Activated CD4-positive, alpha-beta T cell treated with anti-CD3 and anti-CD28 coated beads for 36 hours (primary cell): ENCODE results near the gene POLA2. TPM values are rescaled to one million over a fixed set of nuclear protein-coding genes. Genes with fewer than 3 reads are reported as not detected.
"Not testable (repeated sequence)": the region's sequence is repeated elsewhere in the genome, so short reads cannot be mapped to it uniquely, and the experiment has no call there.

ENCODE experiments used
- ATAC-seq: fragments of 200-7000 bp; cut with Tn5 transposase; one replicate; pipeline ENCODE4 v1.10.0; 2021; ENCODE audit warnings: mild to moderate bottlenecking, moderate library complexity
- CTCF ChIA-PET: fragments of 350-600 bp; sonication (Branson Sonifier 250); formaldehyde crosslinking; loops from one replicate; lab custom pipeline; 2021; ENCODE audit warnings: antibody characterized with exemption; lab: Charles Lee
- POLR2A ChIA-PET: fragments of 350-600 bp; sonication (Branson Sonifier 250); formaldehyde crosslinking; loops from one replicate; lab custom pipeline; 2021; ENCODE audit warnings: antibody characterized with exemption, inconsistent platforms; lab: Charles Lee
- DNase-seq: peaks from one replicate; pipeline ENCODE4 v3.0.0-alpha.2; 2020
- H3K27ac Mint-ChIP-seq: one replicate; pipeline ENCODE4 v1.8.0; 2021; ENCODE audit warnings: mixed read lengths
- H3K27me3 Mint-ChIP-seq: one replicate; pipeline ENCODE4 v1.8.0; 2021; ENCODE audit warnings: mixed read lengths
- H3K36me3 Mint-ChIP-seq: one replicate; pipeline ENCODE4 v1.8.0; 2021; ENCODE audit warnings: low read depth, mixed read lengths
- H3K4me1 Mint-ChIP-seq: one replicate; pipeline ENCODE4 v1.8.0; 2021; ENCODE audit warnings: mixed read lengths
- H3K4me3 Mint-ChIP-seq: one replicate; pipeline ENCODE4 v1.8.0; 2021; ENCODE audit warnings: mild to moderate bottlenecking, moderate library complexity, mixed read lengths
- H3K9me3 Mint-ChIP-seq: one replicate; pipeline ENCODE4 v1.8.0; 2021; ENCODE audit warnings: low read depth, mixed read lengths
- intact Hi-C, 2 experiments: fragments of 100-400 bp; cut with DNase I in 1 of 2; cut with micrococcal nuclease in 1 of 2; formaldehyde crosslinking; loops; one replicate each; pipeline versions ENCODE4 v1.14.2 to v1.15.1; 2022 to 2024; cut with DNase I, micrococcal nuclease
- total RNA-seq, 2 experiments: library from RNA; stranded (reverse); gene quantifications; one replicate each; pipeline ENCODE4 v1.2.3, GENCODE V29; 2021

Gene POLA2
- total RNA-seq, 2 experiments from 2014 or later = 63.1 to 83.3 TPM

DNA sequence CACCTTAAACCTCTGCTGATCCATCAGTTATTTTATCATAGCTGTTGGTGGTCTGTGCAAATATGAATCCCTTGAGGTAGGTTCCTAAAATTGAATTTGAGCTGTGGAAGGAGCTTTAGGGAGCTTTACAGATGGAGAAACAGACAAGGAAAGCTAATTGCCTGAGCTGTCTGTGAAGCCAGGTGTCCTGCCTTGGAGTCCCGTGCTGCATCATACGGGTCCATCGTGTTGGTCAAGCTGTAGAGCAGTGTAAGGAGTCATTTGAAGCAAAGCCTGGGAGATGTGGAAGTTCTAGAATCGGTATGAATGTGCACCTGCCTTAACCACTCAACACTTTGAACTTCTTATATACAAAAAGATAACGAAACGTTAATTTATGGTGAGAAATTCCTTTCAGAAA lies 1.0 kb downstream of the POLA2 start:
- DNase-seq = no peak
- no peak for ATAC-seq
- peaks cover 34% of the 10 kb centered on the region for H3K36me3 Mint-ChIP-seq
- ChIA-PET POLR2A (interaction anchor here (0.5 to 2.2 kb wide), 14 partner anchors 9 to 235 kb away, joined by 3 to 15 read pairs (median 3); partner anchors contain the start of genes FAU, MALAT1, MRPL49 and SLC25A45), CTCF (interaction anchor here (0.5 to 2.5 kb wide), 17 partner anchors 8 to 296 kb away, joined by 3 to 33 read pairs (median 5); partner anchors contain the start of genes CDC42EP2 and DPF2)
- no peaks in the 10 kb centered on the region for H3K9me3 Mint-ChIP-seq
- peak overlapping the region; percentile 96 for H3K27ac Mint-ChIP-seq
- H3K4me3 Mint-ChIP-seq = peak overlapping the region; percentile 98
- H3K4me1 Mint-ChIP-seq = peaks cover 50% of the 10 kb centered on the region
- no peaks in the 10 kb centered on the region for H3K27me3 Mint-ChIP-seq
- intact Hi-C loops = loop anchor here in 1 of 2 experiments (5.0 kb wide), 3 partner anchors 245 to 460 kb away; partner anchors contain the start of genes ARL2 and MAP4K2

DNA sequence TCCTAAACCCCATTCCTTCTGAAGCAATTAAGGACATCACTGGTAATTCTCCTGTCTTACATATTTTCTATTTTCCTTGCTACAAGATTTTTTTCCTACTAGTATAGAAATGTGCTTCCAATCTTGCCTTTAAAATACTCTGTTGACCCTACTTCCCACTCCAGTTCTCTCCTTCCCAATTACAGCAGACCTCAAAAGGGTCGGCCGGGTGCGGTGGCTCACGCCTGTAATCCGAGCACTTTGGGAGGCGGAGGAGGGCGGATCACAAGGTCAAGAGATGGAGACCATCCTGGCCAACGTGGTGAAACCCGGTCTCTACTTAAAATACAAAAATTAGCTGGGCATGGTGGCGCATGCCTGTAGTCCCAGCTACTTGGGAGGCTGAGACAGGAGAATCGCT lies 3.0 kb downstream of the POLA2 start:
- POLR2A ChIA-PET = interaction anchor here (0.6 kb wide), 1 partner anchor 59 kb away, joined by 4 read pairs; no protein-coding TSS in a partner anchor
- not testable (repeated sequence) for ATAC-seq, H3K27me3 Mint-ChIP-seq, DNase-seq, H3K9me3 Mint-ChIP-seq
- Mint-ChIP-seq H3K36me3 (peaks cover 47% of the 10 kb centered on the region), H3K27ac (peak overlapping the region; percentile 75), H3K4me3 (peak overlapping the region; percentile 63), H3K4me1 (peaks cover 47% of the 10 kb centered on the region)
- CTCF ChIA-PET = interaction anchor here (1.1 to 3.9 kb wide), 7 partner anchors 9 to 66 kb away, joined by 3 to 20 read pairs (median 6); partner anchors contain the start of gene CDC42EP2
- intact Hi-C loops = loop anchor here in 1 of 2 experiments (5.0 kb wide), 3 partner anchors 243 to 462 kb away; partner anchors contain the start of genes ARL2 and MAP4K2

DNA sequence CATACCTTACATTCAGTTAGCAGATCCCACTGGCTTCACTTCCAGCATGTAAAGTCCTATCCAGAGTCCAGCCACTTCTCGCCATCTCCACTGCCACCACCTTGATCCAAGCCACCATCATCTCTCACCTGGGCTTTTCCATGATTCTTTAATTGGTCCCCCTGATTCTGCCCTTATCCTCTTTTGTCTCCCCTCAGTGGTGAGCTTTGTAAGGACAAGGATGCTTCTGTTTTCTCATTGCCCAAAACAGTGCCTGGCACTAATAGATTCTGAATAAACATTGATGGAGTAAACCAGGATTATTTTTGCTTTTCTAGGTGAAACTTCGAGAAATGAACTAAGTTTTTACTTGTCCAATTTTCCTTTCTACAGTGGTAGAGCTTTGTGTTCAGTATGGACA lies 4.4 kb downstream of the POLA2 start:
- peak; percentile 17 for DNase-seq
- H3K27ac Mint-ChIP-seq = peak overlapping the region; percentile 14
- intact Hi-C loops = no loop called here
- CTCF ChIA-PET = interaction anchor here (0.6 to 3.9 kb wide), 16 partner anchors 8 to 184 kb away, joined by 3 to 20 read pairs (median 6); no protein-coding TSS in a partner anchor
- H3K4me1 Mint-ChIP-seq = peaks cover 38% of the 10 kb centered on the region
- no peak overlapping the region for H3K4me3 Mint-ChIP-seq
- H3K36me3 Mint-ChIP-seq = peaks cover 57% of the 10 kb centered on the region
- H3K27me3 Mint-ChIP-seq = no peaks in the 10 kb centered on the region
- POLR2A ChIA-PET = interaction anchor here (0.7 kb wide), 1 partner anchor 525 kb away, joined by 3 read pairs; no protein-coding TSS in a partner anchor
- ATAC-seq = no peak
- H3K9me3 Mint-ChIP-seq = no peaks in the 10 kb centered on the region

DNA sequence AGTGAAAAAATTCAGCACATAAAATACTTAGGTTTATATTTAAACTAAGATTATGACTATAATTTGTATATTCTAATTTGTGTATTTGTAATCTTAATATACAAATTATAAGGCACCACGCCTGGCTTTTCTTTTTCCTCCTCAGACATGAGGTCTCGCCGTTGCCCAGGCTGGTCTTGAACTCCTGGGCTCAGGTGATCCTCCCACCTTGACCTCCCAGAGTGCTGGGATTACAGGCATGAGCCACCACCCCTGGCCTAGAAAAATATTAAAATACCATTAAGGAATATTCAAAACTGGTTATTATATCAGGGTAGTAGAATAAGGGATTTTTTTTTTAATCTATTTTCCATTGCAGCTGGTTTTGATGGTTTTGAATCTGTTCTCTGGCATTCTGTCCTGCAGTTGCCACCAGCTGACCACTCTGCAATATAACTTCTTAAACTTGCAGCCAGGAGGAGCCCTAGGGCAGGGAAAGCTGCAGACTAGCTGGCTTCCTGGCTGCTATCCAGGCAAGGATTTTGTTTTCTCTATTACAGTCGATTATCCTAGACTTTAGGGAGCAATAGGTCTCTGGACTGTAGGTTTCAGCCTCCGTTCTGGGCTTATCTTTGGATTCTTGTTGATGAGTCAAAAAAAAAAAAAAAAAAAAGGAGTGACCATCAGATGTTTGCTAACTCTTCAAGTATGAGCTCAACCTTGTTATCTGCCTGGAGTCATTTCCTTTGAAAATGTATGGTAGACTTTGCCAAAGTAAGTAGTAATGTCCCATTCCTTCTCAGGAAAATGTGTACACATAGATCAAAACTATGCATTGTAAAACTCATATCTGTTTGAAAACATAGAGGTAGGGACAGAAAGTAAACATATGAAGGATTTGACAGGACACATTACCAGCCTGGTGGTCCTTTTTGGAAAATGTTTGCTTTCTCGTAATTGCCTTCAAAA lies 13.2 kb downstream of the POLA2 start:
- H3K9me3 Mint-ChIP-seq = no peaks in the 10 kb centered on the region
- H3K4me3 Mint-ChIP-seq = no peak overlapping the region
- intact Hi-C loops = loop anchor here (1.0 to 5.0 kb wide), 3 partner anchors 40 to 55 kb away; no protein-coding TSS in a partner anchor
- H3K27ac Mint-ChIP-seq = no peak overlapping the region
- ATAC-seq (peak; percentile 39), DNase-seq (peak; percentile 56)
- H3K4me1 Mint-ChIP-seq = peaks cover 16% of the 10 kb centered on the region
- H3K36me3 Mint-ChIP-seq = peaks cover 62% of the 10 kb centered on the region
- ChIA-PET CTCF (interaction anchor here (0.6 to 3.8 kb wide), 11 partner anchors 9 to 772 kb away, joined by 3 to 40 read pairs (median 4); partner anchors contain the start of genes CDC42EP2, DPF2 and POLA2), POLR2A (interaction anchor here (0.6 kb wide), 1 partner anchor 141 kb away, joined by 4 read pairs; no protein-coding TSS in a partner anchor)
- no peaks in the 10 kb centered on the region for H3K27me3 Mint-ChIP-seq

DNA sequence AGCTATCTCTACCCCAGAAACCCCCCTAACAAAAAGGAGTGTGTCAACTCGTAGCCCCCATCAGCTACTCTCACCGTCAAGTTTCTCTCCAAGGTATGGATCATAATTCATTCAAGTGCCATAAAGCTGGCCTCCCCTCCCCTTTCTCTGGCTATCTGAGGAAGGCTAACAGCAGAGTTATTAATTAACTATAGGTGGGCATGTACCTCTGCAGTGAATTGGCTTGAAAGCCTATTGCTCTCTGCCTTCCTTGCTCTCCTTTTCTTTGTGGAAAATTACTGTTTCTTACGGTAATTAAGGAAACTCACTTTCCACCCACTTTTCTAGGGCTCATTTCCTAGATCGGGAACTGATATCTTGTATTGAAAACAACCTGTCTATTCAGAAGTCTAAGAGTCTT lies 14.1 kb downstream of the POLA2 start:
- H3K9me3 Mint-ChIP-seq = no peaks in the 10 kb centered on the region
- ATAC-seq = no peak
- no peaks in the 10 kb centered on the region for H3K27me3 Mint-ChIP-seq
- no peak overlapping the region for H3K4me3 Mint-ChIP-seq
- peaks cover 59% of the 10 kb centered on the region for H3K36me3 Mint-ChIP-seq
- H3K4me1 Mint-ChIP-seq = peaks cover 18% of the 10 kb centered on the region
- no peak for DNase-seq
- H3K27ac Mint-ChIP-seq = no peak overlapping the region
- intact Hi-C loops = loop anchor here (1.0 to 5.0 kb wide), 3 partner anchors 39 to 54 kb away; no protein-coding TSS in a partner anchor
- ChIA-PET CTCF (interaction anchor here (0.6 to 3.8 kb wide), 8 partner anchors 10 to 279 kb away, joined by 3 to 40 read pairs (median 4); partner anchors contain the start of genes CDC42EP2 and DPF2), POLR2A (interaction anchor here (0.6 kb wide), 1 partner anchor 140 kb away, joined by 4 read pairs; no protein-coding TSS in a partner anchor)

DNA sequence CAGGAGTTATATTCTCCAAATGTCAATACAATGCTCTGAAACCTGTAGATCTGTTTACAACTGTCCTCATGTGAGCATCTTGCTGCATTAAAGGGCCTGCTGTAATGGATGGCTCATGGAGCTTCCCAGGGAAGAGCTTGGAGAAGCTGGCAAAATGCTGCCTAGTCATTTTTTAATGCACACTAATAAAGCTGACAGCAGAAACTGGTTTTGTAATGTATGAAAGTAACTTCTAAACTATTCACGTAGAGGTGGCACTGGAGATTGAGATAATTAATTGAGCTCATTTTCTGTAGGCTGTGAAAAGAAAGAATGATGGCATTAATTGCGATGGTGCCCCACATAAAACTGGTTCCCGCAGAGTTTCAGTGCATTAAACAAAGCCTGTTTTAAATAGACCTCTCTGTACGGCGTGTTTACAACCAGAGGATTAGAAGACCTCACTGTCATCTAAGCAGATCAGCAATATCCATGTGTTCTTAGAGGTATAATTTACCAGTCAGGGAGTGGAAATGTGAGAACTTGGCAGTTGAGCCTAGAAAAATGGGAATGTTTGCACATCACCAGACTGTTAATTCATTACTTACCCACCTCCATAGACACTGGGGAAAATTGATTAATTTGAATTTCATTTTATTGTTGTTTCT lies 16.0 kb downstream of the POLA2 start:
- ChIA-PET POLR2A (interaction anchor here (0.6 kb wide), 1 partner anchor 142 kb away, joined by 4 read pairs; no protein-coding TSS in a partner anchor), CTCF (interaction anchor here (0.6 to 2.2 kb wide), 10 partner anchors 11 to 202 kb away, joined by 3 to 7 read pairs (median 4); partner anchors contain the start of gene POLA2)
- no peak overlapping the region for H3K4me3 Mint-ChIP-seq
- peaks cover 61% of the 10 kb centered on the region for H3K36me3 Mint-ChIP-seq
- H3K27me3 Mint-ChIP-seq = no peaks in the 10 kb centered on the region
- no peak for ATAC-seq
- H3K9me3 Mint-ChIP-seq = no peaks in the 10 kb centered on the region
- intact Hi-C loops = loop anchor here in 1 of 2 experiments (5.0 kb wide), 1 partner anchor 40 kb away; no protein-coding TSS in a partner anchor
- peaks cover 18% of the 10 kb centered on the region for H3K4me1 Mint-ChIP-seq
- no peak overlapping the region for H3K27ac Mint-ChIP-seq
- DNase-seq = no peak

DNA sequence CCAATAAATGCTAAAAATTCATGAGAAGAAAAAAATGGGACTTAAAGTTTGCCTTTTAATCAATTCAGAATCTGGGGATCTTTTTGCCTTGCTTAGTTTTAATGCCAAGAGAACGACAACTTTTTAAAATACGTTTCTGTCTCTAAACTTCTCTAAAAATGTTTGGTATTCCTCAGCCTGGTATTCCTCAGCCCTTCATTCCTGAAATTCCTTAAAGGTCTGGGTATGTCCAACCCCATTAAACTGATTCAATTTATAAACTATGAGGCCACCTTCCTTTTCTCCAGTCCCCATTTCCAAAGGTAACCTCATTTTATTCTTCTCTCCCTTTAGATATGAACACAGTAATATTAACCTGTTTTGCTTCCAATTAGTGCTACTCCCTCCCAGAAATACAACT lies 16.6 kb downstream of the POLA2 start:
- Mint-ChIP-seq H3K27ac (no peak overlapping the region), H3K9me3 (no peaks in the 10 kb centered on the region), H3K36me3 (peaks cover 61% of the 10 kb centered on the region), H3K4me1 (peaks cover 18% of the 10 kb centered on the region), H3K4me3 (no peak overlapping the region), H3K27me3 (no peaks in the 10 kb centered on the region)
- ChIA-PET POLR2A (no interaction called here), CTCF (interaction anchor here (0.6 to 2.2 kb wide), 7 partner anchors 18 to 970 kb away, joined by 3 to 7 read pairs (median 4); no protein-coding TSS in a partner anchor)
- DNase-seq (no peak), ATAC-seq (no peak)
- intact Hi-C loops = loop anchor here in 1 of 2 experiments (5.0 kb wide), 1 partner anchor 39 kb away; no protein-coding TSS in a partner anchor

DNA sequence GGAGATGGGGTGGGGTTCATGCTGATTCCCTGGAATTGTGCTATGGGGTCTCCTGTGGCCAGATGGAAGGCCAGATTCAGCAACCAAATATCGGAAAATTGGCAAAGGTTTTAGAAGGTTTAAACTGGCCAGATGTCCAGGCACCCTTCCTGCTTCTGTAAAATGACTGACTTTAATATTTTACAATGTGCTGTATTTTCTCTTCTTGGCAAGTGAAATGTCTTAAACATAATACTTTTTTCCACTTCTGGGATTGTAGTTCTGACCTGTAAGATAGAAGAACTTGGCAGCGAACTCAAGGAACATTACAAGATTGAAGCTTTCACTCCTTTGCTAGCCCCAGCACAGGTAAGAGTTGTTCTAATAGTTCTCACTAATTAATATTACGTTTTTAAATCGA lies 17.5 kb downstream of the POLA2 start:
- ChIA-PET POLR2A (interaction anchor here (0.9 kb wide), 1 partner anchor 17 kb away, joined by 3 read pairs; the partner anchor contains the start of gene POLA2), CTCF (interaction anchor here (0.8 to 2.9 kb wide), 9 partner anchors 8 to 431 kb away, joined by 3 to 13 read pairs (median 4); partner anchors contain the start of genes CDC42EP2 and DPF2)
- H3K4me1 Mint-ChIP-seq = peaks cover 18% of the 10 kb centered on the region
- H3K9me3 Mint-ChIP-seq = no peaks in the 10 kb centered on the region
- H3K27ac Mint-ChIP-seq = peak overlapping the region; percentile 79
- no peak overlapping the region for H3K4me3 Mint-ChIP-seq
- peaks cover 65% of the 10 kb centered on the region for H3K36me3 Mint-ChIP-seq
- ATAC-seq (no peak), DNase-seq (no peak)
- intact Hi-C loops = loop anchor here (1.0 to 5.0 kb wide), 3 partner anchors 18 to 38 kb away; partner anchors contain the start of gene POLA2 (in 1 of the 2)
- H3K27me3 Mint-ChIP-seq = no peaks in the 10 kb centered on the region

DNA sequence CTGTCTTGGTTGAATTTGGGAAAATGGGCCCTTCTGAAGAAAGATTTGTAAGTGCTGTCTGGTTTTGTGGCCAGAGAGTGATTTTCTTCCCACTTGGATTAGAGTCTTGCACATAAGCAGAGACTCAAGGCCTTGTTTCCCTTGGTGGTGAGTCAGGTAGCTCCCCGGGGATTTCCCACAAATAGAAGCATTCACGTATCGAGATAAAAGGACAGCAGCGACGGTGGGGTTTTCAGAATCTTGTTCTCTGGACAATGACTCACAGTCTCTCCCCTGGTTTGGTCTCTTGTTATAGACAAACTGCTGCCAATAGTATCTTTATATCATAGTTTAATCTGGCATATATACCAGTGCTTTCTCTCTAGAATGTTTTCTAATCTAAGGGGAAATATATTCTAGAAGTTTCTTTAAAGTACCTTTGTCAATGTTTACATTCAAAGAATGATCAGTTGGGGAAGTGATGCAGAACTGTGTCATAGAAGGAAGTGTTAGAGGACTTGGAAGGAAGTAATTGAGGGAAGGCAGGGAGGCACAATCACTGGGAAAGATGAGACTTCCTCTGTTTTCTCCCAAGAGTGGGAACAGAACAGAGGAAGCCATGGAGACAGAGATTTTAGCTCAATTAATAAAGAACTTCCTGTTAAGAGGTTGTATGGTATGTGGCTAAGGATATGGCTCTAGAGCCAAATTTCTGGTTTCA lies 18.1 kb downstream of the POLA2 start:
- DNase-seq (peak; percentile 71), ATAC-seq (peak; percentile 97)
- Mint-ChIP-seq H3K27me3 (no peaks in the 10 kb centered on the region), H3K4me1 (peaks cover 18% of the 10 kb centered on the region), H3K27ac (peak overlapping the region; percentile 79), H3K9me3 (no peaks in the 10 kb centered on the region), H3K36me3 (peaks cover 68% of the 10 kb centered on the region), H3K4me3 (no peak overlapping the region)
- POLR2A ChIA-PET = interaction anchor here (0.5 to 0.9 kb wide), 2 partner anchors 18 to 168 kb away, joined by 3 read pairs; partner anchors contain the start of gene POLA2
- intact Hi-C loops = loop anchor here (1.0 to 5.0 kb wide), 3 partner anchors 19 to 37 kb away; partner anchors contain the start of gene POLA2 (in 1 of the 2)
- CTCF ChIA-PET = interaction anchor here (0.6 to 2.9 kb wide), 11 partner anchors 9 to 251 kb away, joined by 3 to 13 read pairs (median 4); partner anchors contain the start of genes CDC42EP2 and DPF2
